ENCODE measurements around the gene METTL27.

DNA sequence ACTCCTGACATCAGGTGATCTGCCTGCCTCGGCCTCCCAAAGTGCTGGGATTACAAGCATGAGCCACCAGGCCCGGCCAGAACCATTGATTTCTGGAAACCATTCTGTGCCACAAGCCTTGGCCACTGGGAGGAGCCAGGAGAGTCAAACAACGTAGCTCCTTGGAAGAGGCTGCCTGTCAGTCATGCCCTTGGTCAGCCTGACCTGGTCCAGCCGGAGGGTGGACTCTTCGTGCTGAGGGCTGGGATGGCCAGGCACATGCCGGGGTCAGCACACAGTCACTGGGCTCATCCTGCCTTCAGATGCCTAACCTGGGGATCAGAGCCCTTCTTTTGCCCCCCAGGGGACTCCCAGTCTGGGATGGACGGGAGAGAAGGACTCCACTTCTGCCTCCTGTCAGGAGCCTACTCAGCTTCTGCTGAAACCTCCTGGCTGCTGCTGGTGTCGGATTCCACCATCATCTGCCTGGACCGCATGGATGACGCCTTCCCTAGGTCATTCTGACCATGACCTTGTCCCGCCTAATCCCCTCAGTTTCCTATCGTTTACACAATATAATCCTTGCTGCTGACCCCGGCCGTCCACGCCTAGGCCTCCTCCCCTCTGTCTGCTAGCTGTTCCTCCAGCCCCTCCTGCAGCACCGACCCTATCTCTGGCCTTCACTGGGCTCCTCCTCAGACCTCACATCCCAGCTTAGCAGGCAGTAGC is 49.0 kb upstream of the METTL27 start:
- TF ChIP-seq, protein P1, sequence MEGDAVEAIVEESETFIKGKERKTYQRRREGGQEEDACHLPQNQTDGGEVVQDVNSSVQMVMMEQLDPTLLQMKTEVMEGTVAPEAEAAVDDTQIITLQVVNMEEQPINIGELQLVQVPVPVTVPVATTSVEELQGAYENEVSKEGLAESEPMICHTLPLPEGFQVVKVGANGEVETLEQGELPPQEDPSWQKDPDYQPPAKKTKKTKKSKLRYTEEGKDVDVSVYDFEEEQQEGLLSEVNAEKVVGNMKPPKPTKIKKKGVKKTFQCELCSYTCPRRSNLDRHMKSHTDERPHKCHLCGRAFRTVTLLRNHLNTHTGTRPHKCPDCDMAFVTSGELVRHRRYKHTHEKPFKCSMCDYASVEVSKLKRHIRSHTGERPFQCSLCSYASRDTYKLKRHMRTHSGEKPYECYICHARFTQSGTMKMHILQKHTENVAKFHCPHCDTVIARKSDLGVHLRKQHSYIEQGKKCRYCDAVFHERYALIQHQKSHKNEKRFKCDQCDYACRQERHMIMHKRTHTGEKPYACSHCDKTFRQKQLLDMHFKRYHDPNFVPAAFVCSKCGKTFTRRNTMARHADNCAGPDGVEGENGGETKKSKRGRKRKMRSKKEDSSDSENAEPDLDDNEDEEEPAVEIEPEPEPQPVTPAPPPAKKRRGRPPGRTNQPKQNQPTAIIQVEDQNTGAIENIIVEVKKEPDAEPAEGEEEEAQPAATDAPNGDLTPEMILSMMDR (IDR thresholded peaks at IDR 0.05), result no peak
- TF ChIP-seq POLR2A (IDR thresholded peaks at IDR 0.05), result no peak

Measured in thyroid gland (tissue), 4 donors.